NCI-H1436 (cell line): ENCODE data around the gene SSTR5.

Source experiments
- DNase-seq: peaks from one replicate; lab custom pipeline; 2025; lab: John Stamatoyannopoulos, UW

SSTR5 gene

DNA sequence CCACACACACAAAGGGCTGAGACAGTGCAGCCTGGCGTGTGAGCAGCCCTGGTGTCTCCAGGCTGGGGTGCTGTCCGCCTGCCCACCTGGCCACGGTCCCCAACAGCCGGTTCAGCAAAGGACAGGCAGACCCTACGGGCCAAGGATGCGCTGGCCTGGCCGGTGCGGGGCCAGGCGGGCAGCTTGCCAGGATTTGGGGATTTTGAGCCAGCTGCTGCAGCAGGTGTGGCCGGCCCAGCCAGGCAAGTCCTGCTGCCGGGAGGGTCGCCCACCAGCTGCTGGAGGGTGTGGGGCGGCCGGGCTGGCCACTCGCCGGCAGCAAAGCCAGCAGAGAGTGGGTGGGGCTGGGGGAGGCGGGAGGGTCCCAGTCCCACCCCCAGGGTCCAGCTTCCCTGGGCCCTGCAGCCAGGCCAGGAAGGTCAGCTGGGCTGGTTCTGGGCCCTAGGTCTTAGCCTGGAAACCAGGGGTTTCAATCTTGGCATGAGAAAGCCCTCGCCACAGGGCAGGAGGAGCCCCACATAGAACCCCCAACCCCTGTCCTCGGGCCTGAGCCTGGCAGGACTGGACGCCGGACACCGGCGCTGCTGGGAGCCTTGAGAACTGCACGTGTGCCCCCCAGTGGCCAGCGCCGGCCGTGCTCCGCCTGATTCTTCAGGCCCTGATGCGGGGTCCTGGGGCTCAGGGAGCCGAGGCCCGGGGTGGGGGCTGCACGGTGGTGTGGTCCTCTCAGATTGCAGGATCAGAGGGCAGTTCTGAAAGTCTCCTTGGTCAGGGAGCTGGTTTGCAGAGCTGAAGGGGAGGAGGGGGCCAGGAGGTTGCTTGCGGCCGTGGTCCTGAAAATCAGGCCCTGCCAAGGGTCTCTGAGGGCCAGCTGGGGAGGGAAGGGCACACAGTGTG lies 17.6 kb upstream of the SSTR5 start:
- no peak for DNase-seq

- no peak for DNase-seq
These were observed 17.0 kb upstream of the SSTR5 start for GRCh38 chr16:1055557-1055924.

GRCh38 chr16:1056196-1056595 lies 16.4 kb upstream of the SSTR5 start:
- DNase-seq = no peak

DNA sequence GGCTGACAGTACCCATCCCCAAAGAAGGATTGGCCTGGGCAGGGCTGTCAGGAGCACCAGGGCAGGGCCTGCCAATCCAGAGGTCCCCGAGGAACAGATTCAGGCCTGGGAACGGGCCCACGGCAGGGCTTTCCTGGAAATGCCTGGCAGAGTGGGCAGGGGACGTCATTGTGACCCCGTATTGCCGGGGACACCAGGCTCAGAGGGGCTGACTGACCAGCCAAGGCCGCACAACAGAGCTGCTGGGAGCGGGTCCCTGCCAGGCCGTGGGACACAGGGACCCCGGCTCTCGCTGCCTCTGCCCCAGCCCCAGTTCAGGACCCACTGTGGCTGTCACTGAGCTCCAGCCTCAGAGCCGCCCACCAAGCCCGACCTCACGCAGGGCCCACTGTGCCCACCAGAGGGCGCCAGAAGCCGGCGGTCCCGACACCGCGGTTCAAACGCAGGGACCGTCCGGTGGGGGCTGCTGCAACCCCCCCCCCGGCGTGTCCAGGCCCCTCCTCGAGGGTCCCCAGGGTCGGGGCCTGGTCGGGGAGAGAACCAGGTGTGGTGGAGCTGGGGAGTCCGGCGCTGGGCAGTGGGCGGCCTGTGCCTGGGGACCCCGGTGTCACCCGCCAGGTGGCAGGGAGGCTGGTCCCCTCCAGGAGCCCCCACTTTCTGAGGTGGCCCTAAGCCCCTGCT lies 15.2 kb upstream of the SSTR5 start:
- DNase-seq = no peak

GRCh38 chr16:1058216-1058615 lies 14.3 kb upstream of the SSTR5 start:
- no peak for DNase-seq

DNA sequence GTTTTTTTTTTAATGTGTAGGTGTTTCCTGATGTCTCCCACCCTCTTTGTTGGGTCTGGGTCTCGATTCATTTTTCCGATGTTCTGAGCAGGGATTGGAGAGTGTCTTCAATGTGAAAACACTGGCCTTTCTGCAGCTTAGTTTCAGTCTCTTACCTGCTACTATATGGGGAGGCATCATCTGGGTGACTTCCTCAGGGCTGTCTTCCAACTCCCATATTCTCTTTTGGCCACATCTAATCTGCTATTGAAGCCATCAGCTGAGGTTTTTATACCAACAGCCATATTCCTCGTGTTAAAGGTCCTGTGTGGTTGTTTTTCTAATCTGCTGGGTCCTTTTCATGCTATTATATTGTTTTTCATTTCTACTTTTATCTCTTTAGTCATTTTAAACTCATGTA lies 13.2 kb upstream of the SSTR5 start:
- no peak for DNase-seq

GRCh38 chr16:1060416-1061340 lies 11.9 kb upstream of the SSTR5 start:
- no peak for DNase-seq

GRCh38 chr16:1061769-1062505 lies 10.6 kb upstream of the SSTR5 start:
- no peak for DNase-seq

- DNase-seq = no peak
These were observed 9.7 kb upstream of the SSTR5 start for GRCh38 chr16:1062895-1063294.

DNA sequence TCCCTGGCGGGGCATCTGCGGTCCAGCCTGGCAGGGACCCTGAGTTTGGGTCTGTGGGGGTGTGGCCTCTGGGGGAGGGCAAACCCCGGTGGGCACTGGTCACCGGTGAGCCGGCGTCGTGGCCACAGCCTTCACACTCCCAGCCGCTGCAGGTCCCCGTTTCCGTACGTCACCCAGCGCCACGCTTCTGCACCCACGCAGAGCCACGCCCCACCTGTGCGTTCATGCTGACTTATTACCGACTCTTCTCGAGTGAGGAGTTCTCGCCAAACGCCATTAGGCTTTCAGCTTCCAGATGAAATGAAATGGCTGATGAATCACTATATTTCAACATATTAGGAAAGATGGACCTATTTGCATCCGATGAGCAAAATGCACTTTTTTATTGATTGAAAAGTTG lies 8.8 kb upstream of the SSTR5 start:
- DNase-seq = no peak

GRCh38 chr16:1065469-1066128 lies 6.9 kb upstream of the SSTR5 start:
- DNase-seq = no peak

GRCh38 chr16:1066584-1067172 lies 5.9 kb upstream of the SSTR5 start:
- no peak for DNase-seq

- DNase-seq = no peak
These were observed 4.9 kb upstream of the SSTR5 start for GRCh38 chr16:1067629-1068028.

- DNase-seq = no peak
These were observed 4.1 kb upstream of the SSTR5 start for GRCh38 chr16:1068451-1068850.

DNA sequence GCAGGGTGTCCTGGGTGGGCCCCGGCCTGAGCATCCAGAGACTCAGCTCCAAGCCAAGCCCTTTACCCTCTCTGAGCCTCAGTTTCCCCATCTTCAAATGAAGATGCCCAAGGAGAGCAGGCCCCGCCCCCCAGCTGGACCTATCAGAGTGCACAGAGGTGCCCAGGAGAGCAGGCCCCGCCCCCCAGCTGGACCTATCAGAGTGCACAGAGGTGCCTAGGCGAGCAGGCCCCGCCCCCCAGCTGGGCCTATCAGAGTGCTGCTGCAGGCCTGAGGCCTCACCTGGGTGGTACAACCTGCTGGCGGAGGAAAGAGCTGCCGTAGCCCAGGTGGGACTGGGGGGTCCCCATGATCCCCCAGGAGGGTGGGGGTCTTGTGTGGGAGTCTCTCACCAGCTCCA lies 3.4 kb upstream of the SSTR5 start:
- no peak for DNase-seq

DNA sequence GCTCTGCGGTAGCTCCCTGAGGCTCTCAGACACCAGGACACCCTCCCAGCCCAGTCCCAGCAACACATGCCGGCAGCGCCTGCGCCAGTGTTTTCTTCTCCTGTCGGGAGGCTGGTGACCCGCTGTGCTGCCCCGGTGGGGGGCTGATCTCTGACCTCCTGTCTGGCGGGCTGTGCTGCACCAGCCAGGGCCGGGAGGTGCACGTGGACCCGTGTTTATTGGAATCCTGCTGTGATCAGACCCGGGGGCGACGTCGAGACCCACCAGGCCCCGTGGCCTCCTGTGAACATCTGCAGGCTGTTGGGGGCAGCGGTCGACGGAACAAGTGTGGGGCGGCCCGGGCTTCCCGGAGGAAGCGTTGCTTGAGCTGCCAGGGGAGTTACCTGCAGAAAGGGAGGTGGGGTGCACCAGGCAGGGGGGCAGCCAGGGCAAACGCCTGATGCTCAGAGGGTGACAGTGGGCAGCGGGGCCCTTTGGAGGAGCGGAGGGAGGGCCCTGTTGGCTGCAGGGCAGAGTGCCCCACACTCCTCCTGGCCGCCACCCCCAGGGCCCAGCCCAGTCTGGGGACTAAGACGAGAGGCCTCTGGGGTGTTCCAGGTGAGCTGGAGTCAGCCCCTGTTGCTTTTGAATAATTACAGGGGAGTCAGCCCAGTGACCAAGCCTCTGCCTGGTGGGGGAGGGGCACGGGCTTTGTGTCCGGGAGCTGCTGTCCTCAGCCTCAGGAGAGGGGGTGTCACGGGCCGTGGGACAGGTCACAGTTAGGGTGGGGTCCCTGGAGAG lies 2.3 kb upstream of the SSTR5 start:
- no peak for DNase-seq

DNA sequence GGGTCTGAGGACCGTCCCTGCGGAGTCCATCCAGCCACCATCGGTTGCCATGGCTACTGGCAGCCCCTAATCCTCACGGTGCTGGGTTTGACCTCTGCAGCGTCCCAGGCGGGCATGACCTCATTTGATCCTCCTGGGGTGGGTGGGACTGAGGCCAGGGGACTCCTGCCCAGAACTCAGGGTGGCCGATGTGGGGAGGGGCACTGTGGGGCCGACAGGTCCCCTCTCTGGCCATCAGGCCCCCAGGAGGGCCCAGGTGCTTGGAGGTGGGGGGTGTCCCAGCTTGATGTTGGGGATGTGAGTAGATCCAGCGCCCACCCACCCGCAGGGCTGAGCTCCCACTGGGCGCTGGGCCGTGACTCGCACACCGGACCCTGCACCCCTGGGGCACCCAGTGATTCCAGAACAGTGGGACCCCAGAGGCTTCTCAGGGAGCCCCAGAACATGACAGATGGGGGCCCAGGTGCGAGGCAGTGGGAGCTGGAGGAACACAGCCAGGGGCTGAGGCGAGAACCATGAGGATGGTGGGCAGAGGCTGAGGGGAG lies 1.6 kb upstream of the SSTR5 start:
- DNase-seq = no peak

- DNase-seq = no peak
These were observed 854 bp upstream of the SSTR5 start for GRCh38 chr16:1071561-1072225.

DNA sequence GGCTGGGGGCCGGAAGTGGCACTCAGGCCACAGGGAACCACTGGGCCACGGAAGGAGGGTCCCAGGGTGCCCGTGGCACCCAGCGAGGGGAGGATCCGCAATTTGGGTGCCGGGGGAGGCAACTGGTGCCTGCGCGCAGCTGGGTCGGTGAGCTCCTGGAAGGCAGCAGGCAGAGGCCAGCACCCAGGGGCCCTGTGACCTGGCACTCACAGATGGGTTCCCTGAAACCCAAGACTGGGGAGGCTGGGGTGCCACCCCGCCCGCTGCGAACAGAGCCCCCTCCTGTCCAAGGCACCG lies 663 bp downstream of the SSTR5 start:
- DNase-seq = no peak
